GM18951 (cell line): ENCODE data around the gene SMG1.
"Not testable (repeated sequence)": the region's sequence is repeated elsewhere in the genome, so short reads cannot be mapped to it uniquely, and the experiment has no call there.

Experiments used
- POLR2A ChIP-seq: IDR thresholded peaks from 4 replicates; pipeline ENCODE4 v1.6.1; 2011; ENCODE audit warnings: mild to moderate bottlenecking; ENCODE audit not compliant: insufficient read length, insufficient read depth; ENCODE audit errors: extremely low read depth
- in situ Hi-C: fragments of 300-500 bp; cut with MboI; formaldehyde crosslinking; loops from one replicate; pipeline ENCODE4 v1.12.0; 2022; ENCODE audit warnings: low sequenced_read_pairs, mixed read lengths, inconsistent platforms; ENCODE audit not compliant: unreplicated experiment

The SMG1 gene

DNA sequence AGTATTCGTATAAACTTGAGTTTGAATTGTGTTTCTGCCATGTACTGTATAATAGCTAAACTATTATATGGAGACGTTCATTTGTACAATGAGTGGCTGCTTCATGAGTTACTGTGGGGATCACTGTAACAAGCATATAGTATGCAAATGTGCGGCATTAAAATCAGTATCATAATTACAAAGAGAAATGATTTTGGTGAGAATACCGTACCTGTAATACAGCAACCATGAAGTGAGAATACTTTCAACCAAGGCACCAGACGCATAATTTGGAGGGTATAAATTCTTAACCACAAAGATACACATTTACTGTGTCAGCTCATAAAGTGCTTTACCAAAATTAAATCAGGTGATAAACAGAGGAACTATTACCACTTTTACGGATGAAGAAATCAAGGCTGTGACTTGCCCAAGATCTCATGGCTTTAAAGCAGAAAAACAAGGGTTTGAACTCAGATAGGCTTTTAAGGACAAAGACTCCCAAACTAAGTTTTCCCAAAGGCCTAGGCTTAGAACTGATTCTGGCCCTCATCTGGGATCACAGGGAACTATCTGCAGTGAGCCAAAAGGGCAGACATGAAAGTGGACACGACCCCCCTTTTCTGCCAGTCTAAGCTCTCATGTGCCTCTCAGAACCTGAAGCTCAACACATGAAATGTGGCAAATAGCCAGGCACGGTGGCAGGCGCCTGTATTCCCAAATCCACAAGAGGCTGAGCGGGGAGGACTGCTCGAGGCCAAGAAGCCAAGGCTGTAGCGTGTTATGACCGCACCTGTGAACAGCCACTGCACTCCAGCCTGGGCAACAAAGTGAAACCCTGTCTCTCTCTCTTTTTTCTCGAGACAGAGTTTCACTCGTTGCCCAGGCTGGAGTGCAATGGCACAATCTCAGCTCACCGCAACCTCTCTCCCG is 142.5 kb downstream of the SMG1 start:
- no peak for TF ChIP-seq POLR2A
- in situ Hi-C loops: no loop called here

DNA sequence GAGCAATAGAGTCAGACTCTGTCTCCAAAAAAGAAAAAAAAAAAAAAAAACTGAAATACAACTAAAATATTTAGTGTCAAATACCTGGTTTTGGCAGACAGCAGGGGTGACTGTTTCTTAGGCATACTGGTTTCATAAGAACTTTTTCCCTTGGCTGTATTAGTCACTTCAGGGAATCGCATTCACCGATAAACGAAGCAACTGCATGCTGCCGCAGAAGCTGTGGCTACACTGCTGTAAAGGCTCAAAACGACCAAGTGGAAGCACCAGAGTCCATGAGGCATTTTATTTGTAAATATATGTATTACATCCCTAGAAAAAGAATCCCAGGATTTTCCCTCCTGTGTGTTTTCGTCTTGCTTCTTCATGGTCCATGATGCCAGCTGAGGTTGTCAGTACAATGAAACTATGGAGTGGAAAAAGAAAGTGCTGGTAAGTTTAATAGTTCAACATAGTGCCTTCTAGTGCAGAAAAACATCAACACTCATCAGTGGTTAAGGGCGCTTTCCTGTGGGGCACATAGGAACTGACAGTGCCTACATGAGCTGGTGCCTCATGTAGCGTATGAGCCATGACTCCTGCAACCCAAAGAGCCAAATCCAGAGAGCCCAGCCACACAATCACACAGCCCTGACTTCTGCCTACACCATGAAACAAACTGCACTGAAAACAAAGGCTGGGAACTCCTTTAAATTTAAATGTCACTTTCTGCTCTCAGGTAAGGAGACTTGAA is 143.3 kb downstream of the SMG1 start:
- no peak for TF ChIP-seq POLR2A
- in situ Hi-C loops: no loop called here

DNA sequence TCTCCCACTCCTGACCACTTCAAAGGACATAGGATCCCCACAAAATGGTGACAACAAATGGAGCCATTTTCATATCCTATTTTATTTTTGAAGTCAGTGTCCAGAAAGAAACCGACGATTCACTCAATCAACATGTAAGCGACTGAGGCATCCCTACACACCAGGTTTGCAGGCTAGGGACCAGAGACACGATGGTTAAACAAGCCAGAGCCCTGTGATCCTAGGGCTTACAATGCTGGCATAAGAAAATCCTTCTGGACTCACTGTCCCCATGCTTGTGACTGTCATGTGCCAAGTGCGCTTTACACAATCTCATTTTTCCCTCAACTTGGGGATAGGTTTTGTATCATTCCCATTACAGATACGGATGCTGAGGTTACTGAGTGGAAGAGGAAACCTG is 145.0 kb downstream of the SMG1 start:
- in situ Hi-C loops: not testable (repeated sequence)

DNA sequence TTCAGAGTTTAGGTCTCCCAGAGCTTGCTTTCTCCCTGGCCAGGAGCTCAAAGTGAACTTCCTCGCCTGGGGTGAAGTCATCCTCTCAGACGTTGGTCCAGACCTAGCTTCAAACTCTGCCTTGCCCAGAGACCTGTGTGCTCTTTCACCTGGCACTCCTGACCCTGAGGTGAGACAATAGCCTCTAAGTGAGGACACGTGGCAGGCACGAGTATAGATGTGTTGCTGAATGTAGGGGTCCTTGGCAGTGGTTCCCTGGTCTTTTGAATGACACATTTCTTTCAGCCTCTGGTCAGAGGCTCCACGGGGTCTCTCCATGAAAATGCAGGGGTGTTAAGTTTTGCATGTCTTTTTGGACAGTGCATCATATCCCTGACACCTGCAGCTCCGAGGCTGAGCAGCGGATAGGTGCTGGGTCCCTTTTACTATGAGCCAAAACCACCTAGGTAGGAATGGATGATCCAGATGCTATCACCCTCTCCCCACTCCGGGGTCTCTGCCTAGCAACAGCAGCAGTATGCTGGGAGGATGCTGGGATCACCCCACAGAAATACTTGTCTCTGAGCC is 145.7 kb downstream of the SMG1 start:
- in situ Hi-C loops: not testable (repeated sequence)

DNA sequence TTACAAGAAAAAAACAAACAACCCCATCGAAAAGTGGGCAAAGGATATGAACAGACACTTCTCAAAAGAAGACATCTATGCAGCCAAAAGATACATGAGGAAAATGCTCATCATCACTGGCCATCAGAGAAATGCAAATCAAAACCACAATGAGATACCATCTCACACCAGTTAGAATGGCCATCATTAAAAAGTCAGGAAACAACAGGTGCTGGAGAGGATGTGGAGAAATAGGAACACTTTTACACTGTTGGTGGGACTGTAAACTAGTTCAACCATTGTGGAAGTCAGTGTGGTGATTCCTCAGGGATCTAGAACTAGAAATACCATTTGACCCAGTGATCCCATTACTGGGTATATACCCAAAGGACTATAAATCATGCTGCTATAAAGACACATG is 148.5 kb downstream of the SMG1 start:
- in situ Hi-C loops: not testable (repeated sequence)

DNA sequence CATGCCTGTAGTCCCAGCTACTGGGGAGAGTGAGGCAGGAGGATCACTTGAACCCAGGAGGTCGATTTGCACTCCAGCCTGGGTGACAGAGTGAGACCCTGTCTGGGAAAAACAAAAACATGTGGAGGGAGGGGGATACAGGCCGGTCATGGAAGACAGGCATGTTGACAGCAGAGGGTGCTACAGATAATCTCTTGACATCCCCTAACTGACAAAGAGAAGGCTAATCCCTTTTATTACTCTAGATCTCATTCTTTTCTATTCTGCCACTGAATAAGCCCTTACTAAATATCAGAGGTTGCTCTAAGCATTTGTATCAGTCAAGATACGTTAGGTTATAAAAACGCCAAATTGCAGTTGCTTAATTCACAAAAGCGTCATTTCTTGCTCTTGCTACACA is 149.9 kb downstream of the SMG1 start:
- in situ Hi-C loops: not testable (repeated sequence)

DNA sequence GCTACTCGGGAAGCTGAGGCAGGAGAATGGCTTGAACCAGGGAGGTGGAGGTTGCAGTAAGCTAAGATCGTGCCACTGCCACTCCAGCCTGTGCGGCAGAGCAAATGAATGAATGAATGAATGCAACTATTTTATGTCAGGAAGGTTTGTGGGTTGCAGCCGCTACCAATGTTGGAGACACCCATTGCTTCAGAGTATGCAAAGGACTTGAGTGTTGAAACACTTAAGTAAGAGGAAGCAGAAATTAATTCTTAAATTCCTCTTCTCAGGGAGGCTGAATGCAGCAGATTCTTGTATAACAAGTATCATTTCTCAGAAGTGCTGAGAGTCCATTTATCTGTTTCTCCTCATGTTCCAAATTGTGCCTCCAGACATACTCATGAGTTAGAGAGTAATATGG is 151.6 kb downstream of the SMG1 start:
- in situ Hi-C loops: not testable (repeated sequence)

DNA sequence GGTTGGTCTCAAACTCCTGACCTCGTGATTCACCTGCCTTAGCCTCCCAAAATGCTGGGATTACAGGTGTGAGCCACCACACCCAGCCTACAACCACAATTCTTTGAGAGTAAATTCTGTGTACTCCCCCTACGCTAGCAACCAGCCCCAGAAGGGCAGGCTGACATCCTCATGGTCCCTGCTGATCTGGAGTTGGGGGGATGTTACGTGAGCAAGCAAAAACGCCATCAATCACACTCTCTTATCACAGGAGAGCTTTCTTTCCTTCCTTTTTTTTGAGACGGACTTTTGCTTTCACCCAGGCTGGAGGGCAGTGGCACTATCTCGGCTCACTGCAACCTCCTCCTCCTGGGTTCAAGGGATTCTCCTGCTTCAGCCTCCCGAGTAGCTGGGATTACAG is 154.0 kb downstream of the SMG1 start:
- in situ Hi-C loops: not testable (repeated sequence)

DNA sequence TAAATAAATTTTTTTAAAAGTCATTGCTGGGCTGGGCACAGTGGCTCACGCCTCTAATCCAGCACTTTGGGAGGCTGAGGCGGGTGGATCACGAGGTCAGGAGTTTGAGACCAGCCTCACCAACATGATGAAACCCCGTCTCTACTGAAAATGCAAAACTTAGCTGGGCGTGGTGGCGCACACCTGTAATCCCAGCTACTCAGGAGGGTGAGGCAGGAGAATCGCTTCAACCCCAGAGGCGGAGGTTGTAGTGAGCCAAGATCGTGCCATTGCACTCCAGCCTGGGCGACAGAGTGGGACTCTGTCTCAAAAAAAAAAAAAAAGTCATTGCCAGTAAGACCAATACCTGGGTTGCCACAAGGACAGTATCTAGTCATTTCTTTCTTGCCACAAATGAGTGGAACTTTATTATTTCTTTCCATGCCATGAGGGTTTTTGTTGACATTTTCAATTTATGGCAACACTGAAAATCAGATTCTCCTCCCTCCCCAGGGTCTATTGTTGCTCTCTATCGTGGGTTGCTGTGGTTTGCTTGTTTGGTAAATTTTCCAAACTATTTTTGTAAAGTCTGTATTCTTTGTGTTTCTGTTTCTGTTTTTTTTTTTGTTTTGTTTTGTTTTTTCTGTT is 155.8 kb downstream of the SMG1 start:
- in situ Hi-C loops: not testable (repeated sequence)

DNA sequence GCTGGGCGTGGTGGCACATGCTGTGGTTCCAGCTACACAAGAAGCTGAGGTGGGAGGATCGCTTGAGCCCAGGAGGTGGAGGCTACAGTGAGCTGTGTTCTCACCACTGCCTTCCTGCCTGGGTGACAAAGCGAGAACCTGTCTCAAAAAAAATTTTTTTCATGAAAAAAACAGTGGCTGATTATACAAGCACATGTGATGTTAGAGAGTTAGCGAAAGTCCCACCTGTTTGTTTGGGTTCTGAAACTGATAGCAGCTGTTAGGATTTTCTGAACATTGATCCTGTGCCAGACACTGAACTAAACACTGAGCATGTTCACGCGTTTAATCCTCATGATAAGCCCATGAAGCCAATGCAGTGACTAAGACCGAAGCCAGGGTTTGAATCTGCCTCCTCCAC is 159.0 kb downstream of the SMG1 start:
- in situ Hi-C loops: not testable (repeated sequence)

DNA sequence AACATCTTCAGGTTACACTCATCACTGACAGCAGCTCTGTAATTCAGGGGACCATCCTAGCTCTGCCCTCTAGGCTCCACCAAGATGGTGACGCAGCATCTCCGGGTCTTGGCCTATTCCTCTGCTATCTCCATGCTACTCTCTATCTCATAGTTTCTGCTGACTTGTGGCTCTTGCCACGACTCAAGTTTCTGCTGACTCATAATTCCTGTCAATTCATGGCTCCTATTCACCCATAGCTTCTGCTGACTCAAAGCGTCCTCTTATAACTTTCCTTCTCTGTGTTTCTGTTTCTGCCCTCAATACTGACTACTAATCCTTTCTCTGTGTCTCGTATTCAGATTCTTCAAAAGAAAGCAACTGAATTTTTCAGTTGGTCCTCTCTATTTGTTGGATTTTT is 163.5 kb downstream of the SMG1 start:
- in situ Hi-C loops: not testable (repeated sequence)

DNA sequence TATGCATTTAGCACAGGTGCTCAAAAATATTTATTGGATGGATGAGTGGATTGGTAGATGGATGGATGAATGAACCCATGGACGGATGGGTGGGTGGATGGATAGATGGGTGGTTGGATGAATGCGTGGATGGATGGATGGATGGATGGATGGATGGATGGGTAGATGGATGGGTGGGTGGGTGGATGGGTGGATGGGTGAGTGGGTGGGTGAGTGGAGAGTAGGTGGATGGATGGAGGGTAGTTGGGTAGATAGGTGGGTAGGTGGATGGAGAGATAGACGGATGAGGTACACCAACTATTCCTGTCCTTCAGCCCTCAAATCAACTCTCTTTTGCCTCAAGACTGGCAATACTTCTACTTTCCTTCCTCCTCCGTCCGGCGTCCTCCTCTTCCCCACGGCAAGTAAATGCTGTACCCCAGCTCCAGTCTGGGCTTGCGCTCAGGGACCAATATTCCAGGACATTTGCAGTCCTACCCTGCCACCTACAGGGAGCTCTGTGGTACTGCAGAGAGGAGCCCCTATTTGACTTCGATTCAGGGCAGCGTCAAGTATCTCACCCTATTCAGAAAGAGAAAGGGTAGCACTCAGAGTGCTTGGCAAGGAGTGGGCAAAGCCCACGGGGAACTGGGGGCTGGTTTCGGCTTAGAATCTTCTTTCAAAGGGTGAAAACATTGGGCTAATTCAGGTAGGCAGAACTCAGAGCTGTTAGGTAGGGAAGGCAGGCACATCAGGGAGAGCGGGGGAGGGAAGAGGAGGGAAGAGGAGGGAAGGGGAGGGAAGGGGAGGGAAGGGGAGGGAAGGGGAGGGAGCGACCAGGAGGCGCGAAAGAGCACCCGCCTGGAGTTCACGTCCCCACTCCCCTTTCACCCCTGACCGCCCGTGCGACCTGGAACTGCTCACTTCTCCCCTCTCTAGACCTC is 166.3 kb downstream of the SMG1 start:
- in situ Hi-C loops: not testable (repeated sequence)

DNA sequence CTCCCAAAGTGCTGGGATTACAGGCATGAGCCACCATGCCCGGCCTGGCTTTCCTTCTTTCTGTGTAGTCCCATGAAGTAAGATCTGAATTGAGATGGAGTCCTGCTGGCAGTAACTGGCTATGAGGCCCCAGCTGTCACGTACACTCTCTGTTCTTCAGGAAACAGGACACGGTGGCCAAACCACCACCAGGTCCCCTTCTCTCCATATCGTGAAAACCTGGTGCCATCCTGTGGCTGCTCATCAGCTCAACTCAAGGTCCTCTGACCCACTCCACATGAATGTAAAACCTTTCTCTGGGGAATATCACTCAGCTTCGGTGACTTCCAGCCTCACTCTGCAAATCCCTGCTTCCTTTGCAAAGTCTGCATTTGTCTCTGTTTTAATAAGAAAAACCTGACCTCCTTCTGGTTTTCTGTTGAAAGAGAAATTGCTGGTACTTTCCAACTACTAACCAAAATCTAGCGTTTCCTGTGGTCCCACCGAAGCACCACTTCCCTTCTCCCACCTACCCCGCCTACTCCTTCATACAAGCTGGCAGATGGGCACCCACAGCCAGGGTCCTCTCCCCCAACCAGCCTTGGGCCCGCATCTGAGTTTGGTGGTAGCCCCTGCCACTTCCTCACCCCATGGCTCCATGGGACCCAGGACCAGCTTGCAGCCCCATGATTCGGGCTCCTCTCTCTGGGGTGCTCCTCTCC is 168.1 kb downstream of the SMG1 start:
- in situ Hi-C loops: not testable (repeated sequence)

DNA sequence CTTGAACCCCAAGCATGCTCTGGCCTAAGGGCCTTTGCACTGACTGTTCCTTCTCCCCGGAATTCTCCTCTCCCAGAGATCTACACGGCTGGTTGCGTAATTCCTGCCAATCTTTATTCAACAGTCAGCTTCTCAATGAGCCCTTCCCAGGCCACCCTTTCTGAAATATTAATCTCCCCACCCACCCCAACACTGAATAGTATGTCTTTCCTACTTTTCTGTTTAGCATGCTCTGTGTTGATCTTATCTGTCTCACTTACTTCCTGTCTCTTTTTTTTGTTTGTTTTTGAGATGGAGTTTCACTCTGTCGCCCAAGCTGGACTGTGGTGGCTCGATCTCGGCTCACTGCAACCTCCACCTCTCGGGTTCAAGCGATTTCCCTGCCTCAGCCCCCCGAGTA is 169.6 kb downstream of the SMG1 start:
- in situ Hi-C loops: not testable (repeated sequence)
